ENCODE measurements around the gene CCDC50.

DNA sequence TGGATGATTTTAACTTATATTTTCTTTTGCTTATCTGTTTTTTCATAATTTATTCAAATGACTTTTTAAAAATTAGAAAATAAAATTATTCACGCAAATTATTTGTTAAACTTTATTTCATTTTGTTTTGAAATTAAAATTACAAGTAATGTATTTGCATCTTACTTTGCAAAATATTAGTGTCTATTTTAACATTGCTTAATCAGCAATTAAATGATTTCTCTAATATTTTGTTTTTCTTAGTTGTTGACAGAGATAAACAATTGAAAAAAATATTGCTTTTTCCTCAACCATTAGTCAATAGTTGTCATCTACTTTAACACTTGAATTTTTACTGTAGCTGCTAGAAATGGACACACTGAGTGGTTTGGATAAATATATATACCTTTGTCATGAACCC, 99.0 kb downstream of the CCDC50 start:
- TF ChIP-seq, protein P1, sequence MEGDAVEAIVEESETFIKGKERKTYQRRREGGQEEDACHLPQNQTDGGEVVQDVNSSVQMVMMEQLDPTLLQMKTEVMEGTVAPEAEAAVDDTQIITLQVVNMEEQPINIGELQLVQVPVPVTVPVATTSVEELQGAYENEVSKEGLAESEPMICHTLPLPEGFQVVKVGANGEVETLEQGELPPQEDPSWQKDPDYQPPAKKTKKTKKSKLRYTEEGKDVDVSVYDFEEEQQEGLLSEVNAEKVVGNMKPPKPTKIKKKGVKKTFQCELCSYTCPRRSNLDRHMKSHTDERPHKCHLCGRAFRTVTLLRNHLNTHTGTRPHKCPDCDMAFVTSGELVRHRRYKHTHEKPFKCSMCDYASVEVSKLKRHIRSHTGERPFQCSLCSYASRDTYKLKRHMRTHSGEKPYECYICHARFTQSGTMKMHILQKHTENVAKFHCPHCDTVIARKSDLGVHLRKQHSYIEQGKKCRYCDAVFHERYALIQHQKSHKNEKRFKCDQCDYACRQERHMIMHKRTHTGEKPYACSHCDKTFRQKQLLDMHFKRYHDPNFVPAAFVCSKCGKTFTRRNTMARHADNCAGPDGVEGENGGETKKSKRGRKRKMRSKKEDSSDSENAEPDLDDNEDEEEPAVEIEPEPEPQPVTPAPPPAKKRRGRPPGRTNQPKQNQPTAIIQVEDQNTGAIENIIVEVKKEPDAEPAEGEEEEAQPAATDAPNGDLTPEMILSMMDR (IDR thresholded peaks at IDR 0.05): no peak
- no peak for TF ChIP-seq POLR2AphosphoS5 (IDR thresholded peaks at IDR 0.05; ENCODE audit: insufficient read depth in 1 of 2, low read depth in 1 of 2)
